Muscle of arm (tissue), 12 donors: ENCODE measurements around the gene ROPN1B. TPM values are rescaled to one million over a fixed set of nuclear protein-coding genes. Genes with fewer than 3 reads are reported as not detected.

Experiments used
- DNase-seq: peaks from one replicate; pipeline ENCODE4 v3.0.0-alpha.2; 2013
- polyA plus RNA-seq, 12 donors: library from polyadenylated mRNA; unstranded; fragments of 120-200 nt; gene quantifications; one replicate each; pipeline ENCODE4 v1.2.1, GENCODE V29; 2013; ENCODE audit not compliant: insufficient read length in 12 of 12

The ROPN1B gene
- polyA plus RNA-seq, 12 donors, result 0.37 to 1.1 (median 0.52) TPM; not detected in 5

GRCh38 chr3:126028096-126028495, 59.1 kb downstream of the ROPN1B start:
- DNase-seq, result no peak

GRCh38 chr3:126029241-126029640, 60.3 kb downstream of the ROPN1B start:
- DNase-seq, result no peak

- no peak for DNase-seq
These were observed 61.5 kb downstream of the ROPN1B start for GRCh38 chr3:126030455-126030854.

GRCh38 chr3:126031981-126032471, 63.0 kb downstream of the ROPN1B start:
- DNase-seq, result no peak

Other genes with a start within 250 kb of the ROPN1B start
- 10 to 100 TPM in 11 of 12 donors, not detected in 1; 29.7 to 58.4 (median 38.2) TPM for gene SLC41A3, start 114.9 kb downstream of the ROPN1B start, polyA plus RNA-seq
- gene ALDH1L1, start 211.4 kb downstream of the ROPN1B start, polyA plus RNA-seq, result under 1 TPM in 10 of 12 donors, not detected in 2; 0.11 to 0.63 (median 0.33) TPM